B cell (primary cell): ENCODE data around the gene THADA.

ENCODE experiments used
- EZH2 ChIP-seq: IDR thresholded peaks from 2 replicates; pipeline ENCODE4 v1.6.1; 2012; ENCODE audit warnings: borderline replicate concordance, low read depth, mild to moderate bottlenecking, moderate library complexity, low read length; ENCODE audit not compliant: insufficient read depth, poor library complexity, severe bottlenecking
- TF ChIP-seq, protein P1 (sequence below): fragments of 200-600 bp; IDR thresholded peaks from one replicate; pipeline ENCODE4 v1.8.0; 2022; ENCODE audit warnings: antibody characterized with exemption, mild to moderate bottlenecking

- TF ChIP-seq, protein P1, sequence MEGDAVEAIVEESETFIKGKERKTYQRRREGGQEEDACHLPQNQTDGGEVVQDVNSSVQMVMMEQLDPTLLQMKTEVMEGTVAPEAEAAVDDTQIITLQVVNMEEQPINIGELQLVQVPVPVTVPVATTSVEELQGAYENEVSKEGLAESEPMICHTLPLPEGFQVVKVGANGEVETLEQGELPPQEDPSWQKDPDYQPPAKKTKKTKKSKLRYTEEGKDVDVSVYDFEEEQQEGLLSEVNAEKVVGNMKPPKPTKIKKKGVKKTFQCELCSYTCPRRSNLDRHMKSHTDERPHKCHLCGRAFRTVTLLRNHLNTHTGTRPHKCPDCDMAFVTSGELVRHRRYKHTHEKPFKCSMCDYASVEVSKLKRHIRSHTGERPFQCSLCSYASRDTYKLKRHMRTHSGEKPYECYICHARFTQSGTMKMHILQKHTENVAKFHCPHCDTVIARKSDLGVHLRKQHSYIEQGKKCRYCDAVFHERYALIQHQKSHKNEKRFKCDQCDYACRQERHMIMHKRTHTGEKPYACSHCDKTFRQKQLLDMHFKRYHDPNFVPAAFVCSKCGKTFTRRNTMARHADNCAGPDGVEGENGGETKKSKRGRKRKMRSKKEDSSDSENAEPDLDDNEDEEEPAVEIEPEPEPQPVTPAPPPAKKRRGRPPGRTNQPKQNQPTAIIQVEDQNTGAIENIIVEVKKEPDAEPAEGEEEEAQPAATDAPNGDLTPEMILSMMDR: no peak
- TF ChIP-seq EZH2: no peak
Observed at GRCh38 chr2:43285987-43286386, 309.9 kb downstream of the THADA start.
